Fibroblast of skin of right quadriceps (primary cell): ENCODE data around the gene PRKCE.
A peak's percentile ranks its signal among the peaks of the same experiment; 100 is the strongest.

ENCODE experiments used
- DNase-seq: peaks from one replicate; pipeline ENCODE4 v3.0.0-alpha.2; 2013

Gene PRKCE

GRCh38 chr2:45729753-45730512, 78.5 kb downstream of the PRKCE start:
- DNase-seq = no peak

GRCh38 chr2:45731141-45731540, 79.7 kb downstream of the PRKCE start:
- DNase-seq = peak; percentile 22

GRCh38 chr2:45732436-45732835, 81.0 kb downstream of the PRKCE start:
- no peak for DNase-seq

- no peak for DNase-seq
Measured at GRCh38 chr2:45732946-45733345, 81.5 kb downstream of the PRKCE start.

- no peak for DNase-seq
Measured at GRCh38 chr2:45734336-45734735, 82.9 kb downstream of the PRKCE start.

- no peak for DNase-seq
Measured at GRCh38 chr2:45734952-45735351, 83.5 kb downstream of the PRKCE start.

GRCh38 chr2:45736757-45737704, 85.6 kb downstream of the PRKCE start:
- peak; percentile 52 for DNase-seq

- peak; percentile 71 for DNase-seq
Measured at GRCh38 chr2:45739796-45740485, 88.5 kb downstream of the PRKCE start.

GRCh38 chr2:45741161-45741850, 89.8 kb downstream of the PRKCE start:
- no peak for DNase-seq

- DNase-seq = peak; percentile 78
Measured at GRCh38 chr2:45743531-45744396, 92.3 kb downstream of the PRKCE start.

GRCh38 chr2:45745231-45745630, 93.8 kb downstream of the PRKCE start:
- no peak for DNase-seq

GRCh38 chr2:45746888-45747287, 95.4 kb downstream of the PRKCE start:
- peak; percentile 54 for DNase-seq

GRCh38 chr2:45747363-45747762, 95.9 kb downstream of the PRKCE start:
- no peak for DNase-seq

- DNase-seq = peak; percentile 98
Measured at GRCh38 chr2:45748239-45748638, 96.8 kb downstream of the PRKCE start.

- DNase-seq = no peak
Measured at GRCh38 chr2:45750001-45750400, 98.5 kb downstream of the PRKCE start.

GRCh38 chr2:45750484-45750883, 99.0 kb downstream of the PRKCE start:
- no peak for DNase-seq

- DNase-seq = no peak
Measured at GRCh38 chr2:45753381-45753780, 101.9 kb downstream of the PRKCE start.

- DNase-seq = no peak
Measured at GRCh38 chr2:45754131-45755010, 102.9 kb downstream of the PRKCE start.

GRCh38 chr2:45755585-45756335, 104.3 kb downstream of the PRKCE start:
- DNase-seq = peak; percentile 95

GRCh38 chr2:45758018-45758417, 106.5 kb downstream of the PRKCE start:
- no peak for DNase-seq
